Activated CD4-positive, alpha-beta T cell treated with anti-CD3 and anti-CD28 coated beads for 1 hour (primary cell): ENCODE measurements around the gene WRNIP1.
"Not testable (repeated sequence)": the region's sequence is repeated elsewhere in the genome, so short reads cannot be mapped to it uniquely, and the experiment has no call there.

Experiments used
- DNase-seq: peaks from one replicate; pipeline ENCODE4 v3.0.0-alpha.2; 2020

Gene WRNIP1

GRCh38 chr6:2743280-2744208, 21.6 kb upstream of the WRNIP1 start:
- DNase-seq = no peak

DNA sequence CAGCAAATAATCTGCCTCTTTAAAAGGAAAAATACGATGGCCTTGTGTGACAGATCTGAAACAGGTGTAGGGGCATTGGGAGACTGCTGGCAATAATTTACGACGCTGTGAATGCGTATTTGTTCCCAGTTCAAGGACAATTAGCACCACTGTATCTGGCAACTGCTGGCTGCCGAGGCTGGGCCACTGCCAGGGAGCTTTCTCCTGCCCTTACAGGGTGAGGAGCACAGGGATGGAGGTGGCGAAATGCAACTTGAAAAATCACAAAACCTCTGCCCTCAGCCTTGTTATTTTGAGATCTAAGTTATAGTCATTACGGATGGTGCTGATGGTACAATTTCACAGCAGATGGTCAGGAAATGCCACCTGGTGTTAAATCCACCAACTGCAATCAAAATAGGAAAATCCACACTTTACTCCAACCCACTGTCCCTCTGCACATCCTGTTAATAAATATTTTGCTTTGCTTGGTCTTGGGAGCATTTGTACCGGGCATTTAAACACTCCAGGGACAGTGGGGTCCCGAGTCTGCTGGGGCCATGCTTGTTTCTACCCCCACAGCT, 20.9 kb upstream of the WRNIP1 start:
- DNase-seq = no peak

GRCh38 chr6:2744778-2745177, 20.4 kb upstream of the WRNIP1 start:
- no peak for DNase-seq

- DNase-seq = no peak
Measured at GRCh38 chr6:2745246-2745645, 19.9 kb upstream of the WRNIP1 start.

- no peak for DNase-seq
Measured at GRCh38 chr6:2746557-2747061, 18.6 kb upstream of the WRNIP1 start.

GRCh38 chr6:2748183-2748582, 17.0 kb upstream of the WRNIP1 start:
- DNase-seq = no peak

DNA sequence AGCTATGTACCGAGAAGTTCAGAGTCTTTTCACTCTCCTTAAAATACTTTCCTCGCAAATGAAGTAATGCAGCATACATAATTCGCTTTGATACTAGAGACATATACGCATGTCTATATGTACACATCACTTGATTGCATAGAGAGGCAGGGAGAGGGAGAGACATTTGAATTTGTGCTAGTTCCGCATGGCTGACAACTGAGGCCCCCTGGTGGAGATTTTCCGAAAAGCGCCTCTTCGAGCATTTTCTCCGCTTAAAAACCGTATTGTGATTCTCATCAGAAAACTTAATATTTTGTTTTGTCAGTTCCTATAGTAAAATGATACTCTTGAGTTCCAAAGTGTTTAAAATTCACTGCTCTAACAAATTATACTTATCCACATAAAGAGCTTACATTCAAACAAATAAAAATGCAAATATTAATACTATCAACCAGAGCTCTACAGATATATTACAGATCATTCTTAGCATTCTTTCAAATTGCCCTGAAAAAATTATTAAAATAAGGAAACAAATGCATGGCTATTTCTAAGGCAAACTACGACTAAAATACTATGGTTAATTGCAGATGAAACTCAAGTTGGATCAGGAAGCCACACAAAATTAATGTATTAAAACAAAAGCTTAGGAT, 15.1 kb upstream of the WRNIP1 start:
- peak; percentile 48 for DNase-seq

- DNase-seq = no peak
Measured at GRCh38 chr6:2750832-2751231, 14.4 kb upstream of the WRNIP1 start, which contains the start of gene MYLK4. MYLK4 (minus strand) TSS chr6:2750922; CDS start chr6:2749294, 1,628 bp downstream.

- DNase-seq = no peak
Measured at GRCh38 chr6:2751871-2752270, 13.3 kb upstream of the WRNIP1 start.

- no peak for DNase-seq
Measured at GRCh38 chr6:2752477-2753109, 12.6 kb upstream of the WRNIP1 start.

GRCh38 chr6:2753110-2753489, 12.1 kb upstream of the WRNIP1 start:
- no peak for DNase-seq

GRCh38 chr6:2753743-2754142, 11.4 kb upstream of the WRNIP1 start:
- DNase-seq = no peak

- no peak for DNase-seq
Measured at GRCh38 chr6:2754393-2754792, 10.8 kb upstream of the WRNIP1 start.

DNA sequence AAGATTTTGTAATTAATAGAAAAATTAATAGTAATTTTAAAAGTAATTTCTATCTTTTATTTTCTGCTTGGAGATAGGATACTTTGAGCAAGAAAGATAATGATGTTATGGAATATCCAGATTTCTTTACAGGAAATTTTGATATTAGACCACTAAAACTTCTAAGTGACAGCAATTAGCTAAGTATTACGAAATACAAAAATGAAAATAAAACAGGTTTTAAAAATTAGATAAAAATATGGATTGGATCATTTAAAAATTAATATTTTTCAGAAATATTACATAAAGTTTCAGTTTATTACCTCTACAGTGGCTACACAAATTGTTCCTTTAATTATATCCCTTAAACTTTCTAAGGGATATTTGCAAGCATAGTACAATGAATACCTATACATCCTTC, 10.3 kb upstream of the WRNIP1 start:
- no peak for DNase-seq

DNA sequence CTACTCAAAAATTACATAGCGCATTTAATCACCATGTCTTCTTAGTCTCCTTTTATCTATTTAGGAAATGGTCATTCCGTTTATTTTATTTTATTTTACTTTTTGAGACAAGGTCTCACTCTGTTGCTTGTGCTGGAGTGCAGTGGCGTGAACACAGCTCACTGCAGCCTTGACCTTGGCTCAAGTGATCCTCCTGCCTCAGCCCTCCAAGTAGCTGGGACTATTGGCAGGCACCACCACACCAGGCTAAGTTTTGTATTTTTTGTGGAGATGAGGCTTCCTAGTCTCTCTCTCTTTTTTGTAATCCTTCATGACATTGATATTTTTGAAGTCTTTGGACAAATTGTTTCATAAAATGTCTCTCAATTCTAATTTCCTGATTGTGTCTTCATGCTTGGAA, 9.7 kb upstream of the WRNIP1 start:
- DNase-seq = no peak

DNA sequence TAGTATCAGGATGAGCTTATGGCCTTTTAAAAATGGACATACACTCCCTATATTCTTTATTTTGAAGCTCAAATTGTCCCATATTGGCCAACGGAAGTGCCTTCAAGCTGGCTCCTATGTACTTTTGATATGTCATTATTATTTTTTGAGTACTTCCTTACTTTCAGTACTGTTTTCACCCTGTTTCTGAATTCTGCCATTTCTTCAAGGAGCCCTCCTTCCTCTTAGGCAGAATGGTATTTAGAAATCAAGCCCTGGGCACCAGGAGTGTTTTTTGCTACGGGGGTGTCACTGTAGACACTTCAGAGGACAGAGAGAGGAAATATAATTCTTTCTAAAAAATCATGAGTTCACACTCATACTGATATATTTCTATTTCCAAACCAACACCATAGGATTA, 9.0 kb upstream of the WRNIP1 start:
- no peak for DNase-seq

DNA sequence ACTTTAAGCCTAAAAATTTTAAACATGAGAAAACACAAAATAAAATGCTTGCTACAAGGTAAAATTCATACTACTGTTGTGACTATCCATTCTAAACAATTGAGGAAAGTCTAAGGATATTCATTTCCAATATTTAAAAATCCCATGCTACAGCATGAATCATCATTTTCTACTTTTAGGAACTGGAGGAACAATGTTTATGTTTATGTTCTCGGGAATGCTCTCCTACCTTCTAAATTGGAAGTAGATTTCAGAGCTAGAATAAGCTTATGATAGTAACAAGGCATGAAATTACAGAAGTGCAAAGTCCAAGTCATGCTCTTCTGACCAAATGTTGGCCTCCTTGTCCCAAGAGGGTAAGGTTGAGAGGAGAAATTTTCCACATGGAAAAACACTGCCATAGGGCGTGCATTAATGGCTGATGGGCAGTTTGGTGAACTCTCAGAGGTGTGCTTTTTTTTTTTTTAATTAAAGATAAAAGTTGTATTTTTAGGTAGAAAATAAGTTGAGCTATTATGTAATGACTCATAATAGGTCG, 8.4 kb upstream of the WRNIP1 start:
- no peak for DNase-seq

- no peak for DNase-seq
Measured at GRCh38 chr6:2758980-2759379, 6.2 kb upstream of the WRNIP1 start.

GRCh38 chr6:2760882-2761842, 4.0 kb upstream of the WRNIP1 start:
- DNase-seq = no peak

DNA sequence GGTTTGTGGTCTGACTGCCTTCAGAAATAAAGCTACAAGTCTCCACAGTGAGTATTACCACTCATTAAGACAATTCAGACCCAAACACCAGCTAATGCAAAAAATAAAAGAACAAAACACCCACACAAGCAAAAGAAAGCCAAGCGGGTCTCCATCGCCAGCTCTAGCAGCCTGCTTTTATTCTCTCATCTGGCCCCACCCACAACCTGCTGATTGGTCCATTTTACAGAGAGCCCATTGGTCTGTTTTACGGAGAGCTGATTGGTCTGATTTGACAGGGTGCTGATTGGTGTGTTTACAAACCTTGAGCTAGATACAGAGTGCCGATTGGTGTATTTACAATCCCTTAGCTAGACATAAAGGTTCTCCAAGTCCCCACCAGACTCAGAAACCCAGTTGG, 2.3 kb upstream of the WRNIP1 start:
- DNase-seq = not testable (repeated sequence)

DNA sequence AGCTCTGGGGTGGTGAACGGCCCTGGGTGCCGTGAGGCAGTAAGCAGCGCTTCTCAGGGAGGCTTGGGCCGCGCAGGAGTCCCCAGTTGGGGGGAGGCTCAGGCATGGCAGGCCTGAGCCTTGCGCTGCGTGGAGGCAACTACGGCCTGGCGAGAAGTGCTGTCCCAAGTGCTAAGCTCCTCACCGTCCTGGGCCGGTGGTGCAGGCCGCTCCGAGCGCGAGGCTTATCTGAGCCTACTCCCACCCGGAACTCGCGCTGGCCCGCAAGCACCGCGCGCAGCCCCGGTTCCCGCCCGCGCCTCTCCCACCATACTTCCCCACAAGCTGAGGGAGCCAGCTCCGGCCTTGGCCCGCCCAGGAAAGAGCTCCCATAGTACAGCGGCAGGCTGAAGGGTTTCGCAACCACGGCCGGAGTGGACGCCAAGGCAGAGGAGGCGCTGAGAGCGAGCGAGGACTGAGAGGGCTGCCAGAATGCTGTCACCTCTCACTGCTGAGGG, 1.8 kb upstream of the WRNIP1 start:
- no peak for DNase-seq
